Smooth muscle cell (in vitro differentiated cells): ENCODE data around the gene CS. TPM values are rescaled to one million over a fixed set of nuclear protein-coding genes. Genes with fewer than 3 reads are reported as not detected.

Source experiments
- DNase-seq: peaks from one replicate; lab custom pipeline; 2025; ENCODE audit not compliant: unreplicated experiment; lab: John Stamatoyannopoulos, UW
- H2AFZ ChIP-seq: fragments of 200-600 bp; sonication (generic); 2 replicates; pipeline ENCODE4 v1.6.0; 2016; ENCODE audit warnings: antibody characterized with exemption, low read depth, mild to moderate bottlenecking
- H3F3A ChIP-seq: fragments of 200-600 bp; sonication (generic); 2 replicates; pipeline ENCODE4 v1.6.0; 2017; ENCODE audit warnings: antibody characterized with exemption, low read depth
- H3K27ac ChIP-seq: fragments of 200-600 bp; sonication (generic); 2 replicates; pipeline ENCODE4 v1.5.1; 2016; ENCODE audit warnings: low read depth, mild to moderate bottlenecking
- H3K27me3 ChIP-seq: fragments of 200-600 bp; sonication (generic); 2 replicates; pipeline ENCODE4 v1.6.1; 2016; ENCODE audit warnings: low read depth, mild to moderate bottlenecking
- H3K36me3 ChIP-seq: fragments of 200-600 bp; sonication (generic); 2 replicates; pipeline ENCODE4 v1.5.1; 2016; ENCODE audit warnings: low read depth
- H3K4me1 ChIP-seq: fragments of 200-600 bp; sonication (generic); 2 replicates; pipeline ENCODE4 v1.5.1; 2016; ENCODE audit warnings: low read depth
- H3K4me2 ChIP-seq: fragments of 200-600 bp; sonication (generic); 2 replicates; pipeline ENCODE4 v1.6.0; 2016; ENCODE audit warnings: mild to moderate bottlenecking
- H3K4me3 ChIP-seq: fragments of 200-600 bp; sonication (generic); 2 replicates; pipeline ENCODE4 v1.5.1; 2016; ENCODE audit warnings: mild to moderate bottlenecking
- H3K79me2 ChIP-seq: fragments of 200-600 bp; sonication (generic); 2 replicates; pipeline ENCODE4 v1.6.0; 2016; ENCODE audit warnings: low read depth, mild to moderate bottlenecking
- H3K9ac ChIP-seq: fragments of 200-600 bp; sonication (generic); 2 replicates; pipeline ENCODE4 v1.6.0; 2016; ENCODE audit warnings: low read depth
- H3K9me3 ChIP-seq: fragments of 200-600 bp; sonication (generic); replicated peaks from 2 replicates; pipeline ENCODE4 v1.5.1; 2016; ENCODE audit warnings: low read depth
- H4K20me1 ChIP-seq: fragments of 200-600 bp; sonication (generic); 2 replicates; pipeline ENCODE4 v1.6.0; 2016; ENCODE audit warnings: low read depth
- WGBS: methylation state at CpG from one replicate; pipeline ENCODE4 v1.1.7; 2016; ENCODE audit warnings: low lambda C conversion rate; 5-methylcytosine and 5-hydroxymethylcytosine counted together
- polyA plus RNA-seq: library from polyadenylated mRNA; unstranded; fragments of >200 nt; fragmentation: Nextera tagmentation; extraction: Ambion mirVana; gene quantifications from 2 replicates; pipeline ENCODE4 v1.2.1, GENCODE V29; 2016
- total RNA-seq: library from RNA; depleted of rRNA; stranded (reverse); fragments of >200 nt; gene quantifications from 2 replicates; pipeline ENCODE4 v1.2.3, GENCODE V29; 2014
- TF ChIP-seq, protein P1 (sequence below): fragments of 200-600 bp; sonication (generic); IDR thresholded peaks from 2 replicates; pipeline ENCODE4 v1.5.1; 2017; ENCODE audit warnings: borderline replicate concordance, mild to moderate bottlenecking, antibody characterized with exemption; ENCODE audit not compliant: insufficient read depth, poor library complexity, severe bottlenecking

CS gene
- total and polyA plus RNA-seq, 2 experiments from 2014 or later: 83.3 to 138 TPM

DNA sequence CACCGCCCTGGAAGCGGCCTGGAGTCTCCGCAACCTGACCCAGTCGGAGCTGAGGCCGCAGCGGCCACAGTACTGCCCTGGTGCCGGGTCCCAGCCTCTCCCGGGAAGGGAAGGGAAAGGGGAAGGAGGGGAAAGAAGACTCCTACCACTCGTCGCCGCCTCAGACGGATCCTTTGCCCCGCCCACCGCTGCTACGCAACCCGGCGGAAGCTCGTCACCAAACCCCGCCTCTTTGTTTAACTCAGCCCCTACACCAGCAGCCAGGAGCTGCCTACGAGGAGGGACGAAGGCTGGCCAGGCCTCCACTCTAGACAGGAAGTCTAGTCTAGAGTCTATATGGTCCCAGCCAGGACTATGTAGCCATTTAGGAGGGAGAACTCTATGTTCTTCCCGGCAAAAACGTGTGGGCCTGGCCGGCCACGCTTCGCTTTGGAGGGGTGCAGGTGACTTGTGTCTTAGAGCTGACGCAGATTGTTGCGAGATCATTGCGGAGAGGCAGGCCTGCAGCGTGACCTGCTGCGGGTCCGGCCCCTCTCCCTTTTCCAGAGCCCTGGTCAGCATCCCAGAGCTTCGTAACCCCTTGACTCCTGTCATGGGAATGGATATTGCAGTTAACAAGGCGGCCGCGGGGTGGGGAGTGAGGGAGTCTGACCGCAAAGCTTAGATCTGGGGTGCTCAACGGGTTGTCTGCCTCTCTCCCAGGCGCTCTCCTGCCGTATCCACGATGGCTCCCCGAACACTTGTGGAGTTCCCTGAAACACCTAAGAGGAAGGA is 78.2 kb downstream of the CS start, which contains the start of gene RNF41:
Gene RNF41, minus strand, starts transcription at position 166 of the 774 bp plus-strand sequence. CDS start 7,875 bp downstream, outside the sequence.
- Histone ChIP-seq H3K36me3 (no peaks in the 10 kb centered on the region), H3K4me1 (peaks cover 18% of the 10 kb centered on the region), H3K27me3 (no peaks in the 10 kb centered on the region), H2AFZ (peak within 1 kb of the TSS; percentile 43), H3K27ac (peak within 1 kb of the TSS; percentile 98), H3K4me2 (peak within 1 kb of the TSS; percentile 87), H3K9me3 (no peaks in the 10 kb centered on the region), H4K20me1 (peaks cover 11% of the 10 kb centered on the region), H3K79me2 (peaks cover 36% of the 10 kb centered on the region), H3F3A (peaks cover 15% of the 10 kb centered on the region), H3K9ac (peak within 1 kb of the TSS; percentile 88), H3K4me3 (peak within 1 kb of the TSS; percentile 73)
- DNase-seq: peak; percentile 89
- 8% methylated on average over 38 of the region's 42 CpGs for WGBS
- TF ChIP-seq, protein P1, sequence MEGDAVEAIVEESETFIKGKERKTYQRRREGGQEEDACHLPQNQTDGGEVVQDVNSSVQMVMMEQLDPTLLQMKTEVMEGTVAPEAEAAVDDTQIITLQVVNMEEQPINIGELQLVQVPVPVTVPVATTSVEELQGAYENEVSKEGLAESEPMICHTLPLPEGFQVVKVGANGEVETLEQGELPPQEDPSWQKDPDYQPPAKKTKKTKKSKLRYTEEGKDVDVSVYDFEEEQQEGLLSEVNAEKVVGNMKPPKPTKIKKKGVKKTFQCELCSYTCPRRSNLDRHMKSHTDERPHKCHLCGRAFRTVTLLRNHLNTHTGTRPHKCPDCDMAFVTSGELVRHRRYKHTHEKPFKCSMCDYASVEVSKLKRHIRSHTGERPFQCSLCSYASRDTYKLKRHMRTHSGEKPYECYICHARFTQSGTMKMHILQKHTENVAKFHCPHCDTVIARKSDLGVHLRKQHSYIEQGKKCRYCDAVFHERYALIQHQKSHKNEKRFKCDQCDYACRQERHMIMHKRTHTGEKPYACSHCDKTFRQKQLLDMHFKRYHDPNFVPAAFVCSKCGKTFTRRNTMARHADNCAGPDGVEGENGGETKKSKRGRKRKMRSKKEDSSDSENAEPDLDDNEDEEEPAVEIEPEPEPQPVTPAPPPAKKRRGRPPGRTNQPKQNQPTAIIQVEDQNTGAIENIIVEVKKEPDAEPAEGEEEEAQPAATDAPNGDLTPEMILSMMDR: no peak

Other genes starting within 250 kb of the CS start
- gene ERBB3, start 220.2 kb downstream of the CS start, total RNA-seq: 7.2 and 9.2 TPM in 2 replicates
- gene ERBB3, start 220.2 kb downstream of the CS start, polyA plus RNA-seq: 1.2 and 9.8 TPM in 2 replicates
- 88.6 and 118 TPM in 2 replicates for gene PA2G4, start 195.8 kb downstream of the CS start, total RNA-seq
- 99.8 and 113 TPM in 2 replicates for gene PA2G4, start 195.8 kb downstream of the CS start, polyA plus RNA-seq
- gene RPL41, start 183.7 kb downstream of the CS start, total RNA-seq: 2,929 and 3,246 TPM in 2 replicates
- gene RPL41, start 183.7 kb downstream of the CS start, polyA plus RNA-seq: 2,414 and 2,571 TPM in 2 replicates
- gene ZC3H10, start 182.1 kb downstream of the CS start, total RNA-seq: 1.9 and 6.7 TPM in 2 replicates
- 2.8 TPM in 2 replicates for gene ZC3H10, start 182.1 kb downstream of the CS start, polyA plus RNA-seq
- 76.0 and 87.7 TPM in 2 replicates for gene ESYT1, start 172.1 kb downstream of the CS start, total RNA-seq
- 69.5 and 77.0 TPM in 2 replicates for gene ESYT1, start 172.1 kb downstream of the CS start, polyA plus RNA-seq
- 44.5 and 59.0 TPM in 2 replicates for gene MYL6B, start 147.7 kb downstream of the CS start, total RNA-seq
- gene MYL6B, start 147.7 kb downstream of the CS start, polyA plus RNA-seq: 107 and 121 TPM in 2 replicates
- 2,329 and 2,776 TPM in 2 replicates for gene MYL6, start 142.0 kb downstream of the CS start, total RNA-seq
- 4,165 and 4,181 TPM in 2 replicates for gene MYL6, start 142.0 kb downstream of the CS start, polyA plus RNA-seq
- gene SMARCC2, start 110.8 kb downstream of the CS start, total RNA-seq: 28.2 and 43.8 TPM in 2 replicates
- gene SMARCC2, start 110.8 kb downstream of the CS start, polyA plus RNA-seq: 32.2 and 39.2 TPM in 2 replicates
- gene RNF41, start 78.4 kb downstream of the CS start, total RNA-seq: 46.1 and 65.2 TPM in 2 replicates
- gene RNF41, start 78.4 kb downstream of the CS start, polyA plus RNA-seq: 19.4 and 22.2 TPM in 2 replicates
- gene NABP2, start 76.0 kb downstream of the CS start, total RNA-seq: 20.9 and 33.8 TPM in 2 replicates
- 14.2 and 16.4 TPM in 2 replicates for gene NABP2, start 76.0 kb downstream of the CS start, polyA plus RNA-seq
- gene SLC39A5, start 70.3 kb downstream of the CS start, total RNA-seq: 0.36 and 0.99 TPM in 2 replicates
- not detected in 2 replicates for gene SLC39A5, start 70.3 kb downstream of the CS start, polyA plus RNA-seq
- 31.4 and 32.5 TPM in 2 replicates for gene ANKRD52, start 41.9 kb downstream of the CS start, total RNA-seq
- gene ANKRD52, start 41.9 kb downstream of the CS start, polyA plus RNA-seq: 49.9 and 54.0 TPM in 2 replicates
- 8.7 and 11.0 TPM in 2 replicates for gene COQ10A, start 33.4 kb downstream of the CS start, total RNA-seq
- gene COQ10A, start 33.4 kb downstream of the CS start, polyA plus RNA-seq: 9.8 and 16.8 TPM in 2 replicates
- 147 and 171 TPM in 2 replicates for gene CNPY2, start 15.7 kb upstream of the CS start, total RNA-seq
- 334 and 342 TPM in 2 replicates for gene CNPY2, start 15.7 kb upstream of the CS start, polyA plus RNA-seq
- gene PAN2, start 33.7 kb upstream of the CS start, total RNA-seq: 20.3 and 55.6 TPM in 2 replicates
- gene PAN2, start 33.7 kb upstream of the CS start, polyA plus RNA-seq: 12.9 and 14.7 TPM in 2 replicates
- 0.54 and 1.9 TPM in 2 replicates for gene IL23A, start 38.6 kb upstream of the CS start, total RNA-seq
- 0.35 and 0.85 TPM in 2 replicates for gene IL23A, start 38.6 kb upstream of the CS start, polyA plus RNA-seq
- gene STAT2, start 59.8 kb upstream of the CS start, total RNA-seq: 141 and 148 TPM in 2 replicates
- 94.6 and 108 TPM in 2 replicates for gene STAT2, start 59.8 kb upstream of the CS start, polyA plus RNA-seq
- not detected in 2 replicates for gene APOF, start 62.5 kb upstream of the CS start, total RNA-seq
- gene APOF, start 62.5 kb upstream of the CS start, polyA plus RNA-seq: not detected in 2 replicates
- 6.3 and 7.2 TPM in 2 replicates for gene TIMELESS, start 149.1 kb upstream of the CS start, total RNA-seq
- gene TIMELESS, start 149.1 kb upstream of the CS start, polyA plus RNA-seq: 9.9 and 11.7 TPM in 2 replicates
- not detected in 2 replicates for gene MIP, start 154.3 kb upstream of the CS start, total RNA-seq
- 0.19 TPM in 1 of 2 replicates, not detected in the other for gene MIP, start 154.3 kb upstream of the CS start, polyA plus RNA-seq
- gene SPRYD4, start 168.2 kb upstream of the CS start, total RNA-seq: 1.0 and 1.1 TPM in 2 replicates
- 0.71 and 1.6 TPM in 2 replicates for gene SPRYD4, start 168.2 kb upstream of the CS start, polyA plus RNA-seq
- gene GLS2, start 187.8 kb upstream of the CS start, total RNA-seq: 0.09 and 0.76 TPM in 2 replicates
- gene GLS2, start 187.8 kb upstream of the CS start, polyA plus RNA-seq: 0.37 and 1.8 TPM in 2 replicates
- 20.6 and 24.7 TPM in 2 replicates for gene RBMS2, start 221.5 kb upstream of the CS start, total RNA-seq
- 14.5 and 16.8 TPM in 2 replicates for gene RBMS2, start 221.5 kb upstream of the CS start, polyA plus RNA-seq